H1 (cell line): ENCODE measurements around the gene RUFY2. TPM values are rescaled to one million over a fixed set of nuclear protein-coding genes. Genes with fewer than 3 reads are reported as not detected.

Source experiments
- CTCF ChIA-PET: fragments of 300-600 bp; sonication (Branson Sonifier 250); formaldehyde crosslinking; loops from one replicate; lab custom pipeline; 2021; ENCODE audit not compliant: partially characterized antibody; lab: Charles Lee
- POLR2A ChIA-PET: fragments of 300-600 bp; sonication (Branson Sonifier 250); formaldehyde crosslinking; loops from one replicate; lab custom pipeline; 2021; ENCODE audit warnings: inconsistent platforms; ENCODE audit not compliant: partially characterized antibody; lab: Charles Lee
- DNase-seq, 2 experiments: peaks; one replicate each; pipeline versions ENCODE4 v3.0.0 to v3.0.0-alpha.2; 2010 to 2022; ENCODE audit warnings: low spot score in 2 of 2, low read depth in 1 of 2, mixed read lengths in 1 of 2
- FAIRE-seq: peaks from 2 replicates; lab custom pipeline; 2011; peaks lifted over from hg19 to GRCh38; lab: Jason Lieb, UNC
- H2AFZ ChIP-seq: 2 replicates; pipeline ENCODE4 v1.8.1; 2012; ENCODE audit warnings: low read length, inconsistent platforms
- H2AK5ac ChIP-seq: 2 replicates; pipeline ENCODE4 v1.6.1; 2013; ENCODE audit warnings: low read depth, low read length
- H2BK120ac ChIP-seq: replicated peaks from 2 replicates; pipeline ENCODE3; 2013; ENCODE audit warnings: low read depth, low read length, inconsistent platforms
- H2BK12ac ChIP-seq: 2 replicates; pipeline ENCODE4 v1.6.1; 2013; ENCODE audit warnings: low read depth, low read length
- H2BK15ac ChIP-seq: 2 replicates; pipeline ENCODE4 v1.6.1; 2013; ENCODE audit warnings: low read length
- H2BK20ac ChIP-seq: 2 replicates; pipeline ENCODE4 v1.6.1; 2013; ENCODE audit warnings: low read length
- H2BK5ac ChIP-seq: 2 replicates; pipeline ENCODE4 v1.6.1; 2013; ENCODE audit warnings: low read depth, low read length
- H3K14ac ChIP-seq: 2 replicates; pipeline ENCODE4 v1.6.1; 2013; ENCODE audit warnings: inconsistent platforms; ENCODE audit not compliant: insufficient read length
- H3K18ac ChIP-seq: 2 replicates; pipeline ENCODE4 v1.6.1; 2013; ENCODE audit warnings: low read length; ENCODE audit errors: extremely low read depth
- H3K23ac ChIP-seq: 2 replicates; pipeline ENCODE4 v1.6.1; 2013; ENCODE audit warnings: inconsistent platforms; ENCODE audit not compliant: insufficient read length
- H3K23me2 ChIP-seq: 2 replicates; pipeline ENCODE4 v1.6.1; 2013; ENCODE audit warnings: low read depth, low read length
- H3K27ac ChIP-seq: 2 replicates; pipeline ENCODE4 v1.6.1; 2011; ENCODE audit warnings: low read depth, low read length, inconsistent platforms
- H3K27me3 ChIP-seq, 4 experiments: replicated peaks in 1 of 4; 1 replicate in 1 of 4; 2 replicates in 3 of 4; pipeline versions ENCODE4 v1.6.1 to v1.8.1; 2011 to 2013; ENCODE audit warnings: low read length in 3 of 4, mild to moderate bottlenecking in 3 of 4, inconsistent platforms in 2 of 4, mixed read lengths in 2 of 4, moderate library complexity in 1 of 4; ENCODE audit not compliant: control insufficient read depth in 3 of 4, insufficient read depth in 3 of 4; ENCODE audit errors: extremely low read depth in 1 of 4
- H3K36me3 ChIP-seq, 4 experiments: 2 replicates each; pipeline versions ENCODE4 v1.6.1 to v1.8.1; 2011 to 2013; ENCODE audit warnings: mild to moderate bottlenecking in 4 of 4, low read length in 3 of 4, moderate library complexity in 2 of 4, control low read depth in 1 of 4, inconsistent platforms in 1 of 4; ENCODE audit not compliant: insufficient read depth in 4 of 4, control insufficient read depth in 2 of 4
- H3K4ac ChIP-seq: replicated peaks from 2 replicates; pipeline ENCODE3; 2013; ENCODE audit warnings: low read length, low read depth, mixed read lengths, inconsistent platforms; ENCODE audit not compliant: insufficient read length
- H3K4me1 ChIP-seq, 4 experiments: replicated peaks in 1 of 4; 1 replicate in 1 of 4; 2 replicates in 3 of 4; pipeline versions ENCODE4 v1.6.1 to v1.8.1; 2011 to 2013; ENCODE audit warnings: low read length in 3 of 4, inconsistent platforms in 2 of 4, mixed read lengths in 1 of 4; ENCODE audit not compliant: insufficient read depth in 4 of 4, control insufficient read depth in 3 of 4
- H3K4me2 ChIP-seq, 2 experiments: 2 replicates each; pipeline versions ENCODE4 v1.6.1 to v1.8.1; 2011 to 2013; ENCODE audit warnings: low read depth in 2 of 2, low read length in 2 of 2, control low read depth in 1 of 2, inconsistent platforms in 1 of 2, mild to moderate bottlenecking in 1 of 2; ENCODE audit not compliant: insufficient read depth in 1 of 2
- H3K4me3 ChIP-seq, 4 experiments: fragments of 200-600, 300-600 bp in 1 of 4; sonication (generic), shearing (Covaris generic), sonication (Bioruptor Twin) in 1 of 4; 2 replicates each; pipeline versions ENCODE4 v1.5.1 to v1.8.1; 2011 to 2016; ENCODE audit warnings: low read length in 4 of 4, low read depth in 3 of 4, control low read depth in 2 of 4, inconsistent platforms in 2 of 4, mild to moderate bottlenecking in 2 of 4, mixed read lengths in 1 of 4, moderate library complexity in 1 of 4; ENCODE audit not compliant: insufficient read depth in 2 of 4; ENCODE audit errors: extremely low read depth in 1 of 4
- H3K56ac ChIP-seq: replicated peaks from 2 replicates; pipeline ENCODE3; 2013; ENCODE audit warnings: low read depth, mild to moderate bottlenecking, mixed read lengths, low read length, inconsistent platforms; ENCODE audit not compliant: insufficient read length
- H3K79me1 ChIP-seq: 2 replicates; pipeline ENCODE4 v1.6.1; 2013; ENCODE audit warnings: low read depth, low read length, control low read depth
- H3K79me2 ChIP-seq, 2 experiments: 2 replicates each; pipeline versions ENCODE4 v1.6.1 to v1.8.1; 2012 to 2013; ENCODE audit warnings: low read length in 2 of 2, mild to moderate bottlenecking in 2 of 2, inconsistent platforms in 1 of 2; ENCODE audit not compliant: insufficient read depth in 2 of 2, control insufficient read depth in 1 of 2
- H3K9ac ChIP-seq, 4 experiments: replicated peaks in 1 of 4; 1 replicate in 1 of 4; 2 replicates in 3 of 4; pipeline versions ENCODE4 v1.6.1 to v1.8.1; 2011 to 2013; ENCODE audit warnings: low read depth in 3 of 4, low read length in 3 of 4, control low read depth in 2 of 4, mild to moderate bottlenecking in 2 of 4, moderate library complexity in 2 of 4, inconsistent platforms in 1 of 4; ENCODE audit errors: extremely low read depth in 1 of 4
- H3K9me3 ChIP-seq, 2 experiments: 2 replicates each; pipeline versions ENCODE4 v1.6.1 to v1.8.1; 2012 to 2013; ENCODE audit warnings: mild to moderate bottlenecking in 2 of 2, moderate library complexity in 2 of 2, control low read depth in 1 of 2, inconsistent platforms in 1 of 2, low read depth in 1 of 2, low read length in 1 of 2, mixed read lengths in 1 of 2; ENCODE audit not compliant: insufficient read depth in 2 of 2
- H4K20me1 ChIP-seq, 2 experiments: replicated peaks in 1 of 2; 2 replicates each; pipeline versions ENCODE3 to v1.8.1; 2011 to 2013; ENCODE audit warnings: inconsistent platforms in 2 of 2, low read length in 2 of 2, mild to moderate bottlenecking in 1 of 2; ENCODE audit not compliant: insufficient read depth in 2 of 2, control insufficient read depth in 1 of 2
- H4K5ac ChIP-seq: 2 replicates; pipeline ENCODE4 v1.6.1; 2013; ENCODE audit warnings: low read length, low read depth, mixed read lengths, inconsistent platforms; ENCODE audit not compliant: insufficient read length
- H4K8ac ChIP-seq: 2 replicates; pipeline ENCODE4 v1.8.0; 2013; ENCODE audit warnings: mild to moderate bottlenecking, moderate library complexity, low read length, inconsistent platforms; ENCODE audit not compliant: insufficient read depth; ENCODE audit errors: extremely low read depth
- H4K91ac ChIP-seq: replicated peaks from 2 replicates; pipeline ENCODE3; 2013; ENCODE audit warnings: low read length, mixed read lengths, inconsistent platforms; ENCODE audit not compliant: insufficient read length
- ASH2L ChIP-seq: fragments of 200-600, 300-600 bp; sonication (generic); IDR thresholded peaks from one replicate; pipeline ENCODE4 v1.7.1; 2017; ENCODE audit warnings: low read length
- CHD1 ChIP-seq: IDR thresholded peaks from 2 replicates; pipeline ENCODE4 v1.6.1; 2012; ENCODE audit warnings: low read depth, low read length, improper control_type of control experiment
- EGR1 ChIP-seq: IDR thresholded peaks from 2 replicates; pipeline ENCODE4 v1.6.1; 2011; ENCODE audit warnings: low read depth, low read length, borderline replicate concordance
- KDM5A ChIP-seq: fragments of 200-600 bp; IDR thresholded peaks from 2 replicates; pipeline ENCODE4 v1.7.1; 2012; ENCODE audit warnings: mild to moderate bottlenecking, low read length, inconsistent platforms, mixed read lengths
- RNF2 ChIP-seq: fragments of 200-900, 300-1000 bp; sonication (generic); IDR thresholded peaks from 2 replicates; pipeline ENCODE4 v1.7.1; 2016; ENCODE audit warnings: borderline replicate concordance, low read depth, mild to moderate bottlenecking, antibody characterized with exemption, low read length; ENCODE audit not compliant: poor library complexity, severe bottlenecking; ENCODE audit errors: missing control alignments
- SP1 ChIP-seq: IDR thresholded peaks from 2 replicates; pipeline ENCODE4 v1.6.1; 2011; ENCODE audit warnings: low read depth, low read length
- WGBS, 2 experiments: shearing (Covaris generic) in 1 of 2; methylation state at CpG; one replicate each; pipeline versions ENCODE4 v1.1.6 to v1.1.7; 2013 to 2015; ENCODE audit warnings: low lambda C conversion rate in 2 of 2, mixed read lengths in 2 of 2, inconsistent platforms in 1 of 2, low coverage in 1 of 2, missing lambda C conversion rate in 1 of 2; ENCODE audit not compliant: insufficient replicate concordance in 2 of 2, insufficient coverage in 1 of 2, insufficient read length in 1 of 2; ENCODE audit errors: extremely low coverage in 1 of 2, missing lambda C conversion rate in 1 of 2; 5-methylcytosine and 5-hydroxymethylcytosine counted together
- polyA plus RNA-seq, 7 experiments: library from polyadenylated mRNA; depleted of rRNA in 3 of 7; stranded (reverse) in 5 of 7; unstranded in 2 of 7; fragments of >200 nt in 5 of 7; fragments of 200-250 nt in 2 of 7; gene quantifications; 1 replicate in 5 of 7; 2 replicates in 1 of 7; 4 replicates in 1 of 7; pipeline versions ENCODE4 v1.2.1 to v1.2.3, GENCODE V29; 2011 to 2013; ENCODE audit warnings: missing spikeins in 2 of 7, mixed read lengths in 2 of 7
- total RNA-seq: library from RNA; stranded (reverse); fragmentation: NEBNext Ultra II Directional; extraction: Animal tissue kit (Norgen Biotek cat#: 25700); gene quantifications from 2 replicates; pipeline ENCODE4 v1.2.1, GENCODE V29; 2021

Gene RUFY2
- total and polyA plus RNA-seq, 2 of the 8 experiments (the other 6 are each of a cell fraction or from before 2014, with no cell fraction given): 3.4 to 12.0 TPM

DNA sequence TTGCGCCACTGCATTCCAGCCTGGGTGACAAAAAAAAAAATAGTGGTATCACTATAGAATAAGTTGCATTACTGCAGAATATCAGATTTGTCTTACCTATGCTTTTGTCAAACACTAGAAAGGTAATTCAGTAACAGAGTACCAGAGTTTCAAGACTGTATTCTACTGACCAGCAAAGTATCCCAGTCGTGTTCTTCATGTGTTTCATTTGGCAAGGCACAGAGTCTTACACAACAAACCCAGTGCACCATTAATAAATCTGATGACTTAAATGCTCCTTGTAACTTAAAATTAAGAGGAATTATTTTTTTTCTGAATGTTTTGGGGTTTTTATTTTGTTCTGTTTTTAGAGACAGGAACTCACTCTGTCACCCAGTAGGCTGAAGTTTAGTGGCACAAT, 40.0 kb downstream of the RUFY2 start:
- peaks cover 0 to 9% (median 4%) of the 10 kb centered on the region in 4 experiments; a peak in 3 of 8 replicates for H3K36me3 ChIP-seq
- no peaks in the 10 kb centered on the region for H3K79me1 ChIP-seq
- H3K4me2 ChIP-seq: no peak overlapping the region
- WGBS, 2 experiments: 86% methylated on average over 2 of the region's 2 CpGs; no CpG with 5 or more reads in 1 of the 2 experiments
- ChIA-PET CTCF (interaction anchor here (0.6 kb wide), 1 partner anchor 555 kb away, joined by 4 read pairs; no protein-coding TSS in a partner anchor), POLR2A (interaction anchor here (0.9 kb wide), 1 partner anchor 19 kb away, joined by 3 read pairs; no protein-coding TSS in a partner anchor)
- H2BK5ac ChIP-seq: no peak overlapping the region
- H3K4me3 ChIP-seq: no peak overlapping the region
- no peak overlapping the region for H4K91ac ChIP-seq
- no peak overlapping the region for H2BK120ac ChIP-seq
- no peak overlapping the region for H2BK12ac ChIP-seq
- no peak overlapping the region for H3K14ac ChIP-seq
- no peak overlapping the region for H4K5ac ChIP-seq
- H2AK5ac ChIP-seq: no peak overlapping the region
- no peak overlapping the region for H3K27ac ChIP-seq
- DNase-seq: no peak
- FAIRE-seq: no peak
- no peaks in the 10 kb centered on the region for H3K23me2 ChIP-seq
- no peaks in the 10 kb centered on the region for H4K20me1 ChIP-seq
- no peak overlapping the region for H2BK20ac ChIP-seq
- no peak overlapping the region for H4K8ac ChIP-seq
- TF ChIP-seq ASH2L: no peak
- no peak for TF ChIP-seq CHD1
- TF ChIP-seq SP1: no peak
- no peak for TF ChIP-seq EGR1
- TF ChIP-seq KDM5A: no peak
- no peak for TF ChIP-seq RNF2
- no peak overlapping the region for H2BK15ac ChIP-seq
- 0 out of 4 replicates have a peak, but pooled peaks cover 2% of the 10 kb centered on the region in 2 experiments for H3K9me3 ChIP-seq
- no peak overlapping the region for H3K4ac ChIP-seq
- H3K27me3 ChIP-seq: no peaks in the 10 kb centered on the region
- H3K56ac ChIP-seq: no peak overlapping the region
- H3K79me2 ChIP-seq: no peaks in the 10 kb centered on the region
- no peaks in the 10 kb centered on the region for H3K4me1 ChIP-seq
- no peak overlapping the region for H3K18ac ChIP-seq
- H3K9ac ChIP-seq: no peak overlapping the region
- no peak overlapping the region for H3K23ac ChIP-seq
- no peak overlapping the region for H2AFZ ChIP-seq
